Transverse colon (tissue), 3 donors: ENCODE results near the gene PDK2.

Experiments
- EP300 ChIP-seq: sonication (generic); formaldehyde crosslinking; IDR thresholded peaks from one replicate; pipeline ENCODE4 v1.6.1; 2017; ENCODE audit warnings: antibody characterized with exemption, low read depth
- POLR2A ChIP-seq: fragments of 450-650 bp; IDR thresholded peaks from one replicate; pipeline ENCODE4 v1.6.1; 2016; ENCODE audit warnings: antibody characterized with exemption, mild to moderate bottlenecking, moderate library complexity
- TF ChIP-seq, protein P1 (sequence below), 5 experiments: fragments of 200-600 bp in 3 of 5; fragments of 450-650 bp in 2 of 5; sonication (generic) in 3 of 5; IDR thresholded peaks; 1 replicate in 2 of 5; 2 replicates in 3 of 5; pipeline ENCODE4 v1.5.1; 2016 to 2017; ENCODE audit warnings: antibody characterized with exemption in 5 of 5, inconsistent platforms in 3 of 5, mild to moderate bottlenecking in 2 of 5, moderate library complexity in 1 of 5

DNA sequence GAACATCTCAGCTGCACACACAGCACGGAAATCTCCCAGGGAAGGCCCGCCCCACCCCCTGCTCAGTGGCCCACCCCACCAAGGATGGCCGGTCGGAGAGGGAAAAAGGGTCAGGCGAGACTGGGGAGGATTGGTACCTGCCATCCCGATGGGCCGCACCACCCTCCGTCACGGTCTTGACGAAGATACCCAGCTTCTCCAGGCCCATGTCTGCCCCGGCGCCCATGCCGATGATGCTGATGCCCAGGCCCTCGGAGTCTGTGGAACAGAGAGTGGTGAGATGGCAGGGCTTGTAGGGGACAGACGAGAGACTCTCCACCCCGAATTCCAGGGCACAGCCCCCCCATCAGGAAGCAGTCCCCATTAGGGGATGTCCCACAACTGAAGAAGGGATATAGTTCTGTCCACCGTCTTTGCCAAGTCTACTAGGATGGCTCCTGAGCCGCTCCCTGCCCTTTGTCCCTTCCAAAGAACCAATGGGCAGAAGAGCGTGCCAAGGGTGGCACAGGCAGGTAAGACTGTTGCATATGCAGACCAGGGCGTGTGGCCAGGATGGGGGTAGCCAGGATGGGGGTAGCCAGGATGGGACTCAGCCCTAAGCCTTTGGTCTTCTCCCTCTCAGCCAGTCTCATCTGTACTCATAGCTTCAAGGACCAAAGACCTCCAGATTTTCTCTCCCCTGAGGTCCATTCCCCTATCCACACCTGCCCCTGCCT is 48.5 kb downstream of the PDK2 start:
- TF ChIP-seq, protein P1, sequence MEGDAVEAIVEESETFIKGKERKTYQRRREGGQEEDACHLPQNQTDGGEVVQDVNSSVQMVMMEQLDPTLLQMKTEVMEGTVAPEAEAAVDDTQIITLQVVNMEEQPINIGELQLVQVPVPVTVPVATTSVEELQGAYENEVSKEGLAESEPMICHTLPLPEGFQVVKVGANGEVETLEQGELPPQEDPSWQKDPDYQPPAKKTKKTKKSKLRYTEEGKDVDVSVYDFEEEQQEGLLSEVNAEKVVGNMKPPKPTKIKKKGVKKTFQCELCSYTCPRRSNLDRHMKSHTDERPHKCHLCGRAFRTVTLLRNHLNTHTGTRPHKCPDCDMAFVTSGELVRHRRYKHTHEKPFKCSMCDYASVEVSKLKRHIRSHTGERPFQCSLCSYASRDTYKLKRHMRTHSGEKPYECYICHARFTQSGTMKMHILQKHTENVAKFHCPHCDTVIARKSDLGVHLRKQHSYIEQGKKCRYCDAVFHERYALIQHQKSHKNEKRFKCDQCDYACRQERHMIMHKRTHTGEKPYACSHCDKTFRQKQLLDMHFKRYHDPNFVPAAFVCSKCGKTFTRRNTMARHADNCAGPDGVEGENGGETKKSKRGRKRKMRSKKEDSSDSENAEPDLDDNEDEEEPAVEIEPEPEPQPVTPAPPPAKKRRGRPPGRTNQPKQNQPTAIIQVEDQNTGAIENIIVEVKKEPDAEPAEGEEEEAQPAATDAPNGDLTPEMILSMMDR (IDR thresholded peaks at IDR 0.05): no peak
- TF ChIP-seq POLR2A (no peak), EP300 (no peak)
